GM19438 (cell line): Measurements from ENCODE around the gene SLC26A4.
A peak's percentile ranks its signal among the peaks of the same experiment; 100 is the strongest.

ENCODE experiments used
- ATAC-seq: cut with Tn5 transposase; IDR thresholded peaks from one replicate; pipeline ENCODE4 v1.9.1; 2021; ENCODE audit warnings: low read depth; ENCODE audit not compliant: unreplicated experiment

SLC26A4 gene

DNA sequence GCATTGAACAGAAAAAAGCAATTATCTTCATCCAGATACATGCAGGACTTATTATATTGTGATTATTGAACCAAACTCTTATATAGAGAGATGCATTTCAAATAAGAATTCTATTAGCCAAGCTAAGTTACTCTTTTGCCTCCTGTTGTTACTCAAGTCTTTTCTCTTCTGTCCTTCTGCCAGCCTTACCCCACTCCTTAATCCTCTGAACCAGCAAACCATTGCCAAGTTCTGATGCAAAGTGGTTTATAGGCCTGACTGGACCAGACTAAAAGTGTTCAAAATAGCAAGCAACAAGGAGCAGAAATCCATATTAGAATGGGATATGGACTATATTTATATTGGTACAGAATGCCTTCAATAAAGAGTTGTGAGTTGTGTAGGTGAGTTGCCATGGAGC, 2.2 kb upstream of the SLC26A4 start:
- no peak for ATAC-seq

- ATAC-seq = no peak
Observed at GRCh38 chr7:107659666-107660065, 962 bp upstream of the SLC26A4 start.

DNA sequence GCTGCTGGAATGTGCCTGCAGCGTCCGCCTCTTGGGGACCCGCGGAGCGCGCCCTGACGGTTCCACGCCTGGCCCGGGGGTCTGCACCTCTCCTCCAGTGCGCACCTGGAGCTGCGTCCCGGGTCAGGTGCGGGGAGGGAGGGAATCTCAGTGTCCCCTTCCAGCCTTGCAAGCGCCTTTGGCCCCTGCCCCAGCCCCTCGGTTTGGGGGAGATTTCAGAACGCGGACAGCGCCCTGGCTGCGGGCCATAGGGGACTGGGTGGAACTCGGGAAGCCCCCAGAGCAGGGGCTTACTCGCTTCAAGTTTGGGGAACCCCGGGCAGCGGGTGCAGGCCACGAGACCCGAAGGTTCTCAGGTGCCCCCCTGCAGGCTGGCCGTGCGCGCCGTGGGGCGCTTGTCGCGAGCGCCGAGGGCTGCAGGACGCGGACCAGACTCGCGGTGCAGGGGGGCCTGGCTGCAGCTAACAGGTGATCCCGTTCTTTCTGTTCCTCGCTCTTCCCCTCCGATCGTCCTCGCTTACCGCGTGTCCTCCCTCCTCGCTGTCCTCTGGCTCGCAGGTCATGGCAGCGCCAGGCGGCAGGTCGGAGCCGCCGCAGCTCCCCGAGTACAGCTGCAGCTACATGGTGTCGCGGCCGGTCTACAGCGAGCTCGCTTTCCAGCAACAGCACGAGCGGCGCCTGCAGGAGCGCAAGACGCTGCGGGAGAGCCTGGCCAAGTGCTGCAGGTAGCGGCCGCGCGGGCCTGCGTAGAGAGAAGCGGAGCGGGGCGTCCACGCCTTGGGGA, 645 bp downstream of the SLC26A4 start:
- ATAC-seq = peak; percentile 64

GRCh38 chr7:107661865-107662379, 1.3 kb downstream of the SLC26A4 start:
- no peak for ATAC-seq

GRCh38 chr7:107663196-107663595, 2.6 kb downstream of the SLC26A4 start:
- no peak for ATAC-seq

DNA sequence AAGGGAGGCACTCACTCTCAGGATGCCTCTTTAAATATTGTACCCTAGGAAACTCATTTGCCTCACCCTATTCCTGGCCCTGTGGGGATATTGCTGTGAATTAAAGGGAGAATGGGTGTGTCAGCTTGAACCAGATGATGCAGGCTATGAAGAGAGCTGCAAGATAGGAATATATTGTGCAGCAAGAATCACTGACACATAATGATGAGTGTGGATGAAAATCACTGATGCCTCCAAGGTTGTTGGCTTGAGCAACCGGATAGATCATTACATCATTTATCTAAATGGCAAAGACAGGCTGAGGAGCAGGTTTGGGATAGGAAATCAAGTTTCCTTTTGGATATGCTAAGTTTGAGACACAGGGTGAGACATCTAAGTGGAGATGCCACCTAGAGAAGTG, 6.2 kb downstream of the SLC26A4 start:
- ATAC-seq = no peak

DNA sequence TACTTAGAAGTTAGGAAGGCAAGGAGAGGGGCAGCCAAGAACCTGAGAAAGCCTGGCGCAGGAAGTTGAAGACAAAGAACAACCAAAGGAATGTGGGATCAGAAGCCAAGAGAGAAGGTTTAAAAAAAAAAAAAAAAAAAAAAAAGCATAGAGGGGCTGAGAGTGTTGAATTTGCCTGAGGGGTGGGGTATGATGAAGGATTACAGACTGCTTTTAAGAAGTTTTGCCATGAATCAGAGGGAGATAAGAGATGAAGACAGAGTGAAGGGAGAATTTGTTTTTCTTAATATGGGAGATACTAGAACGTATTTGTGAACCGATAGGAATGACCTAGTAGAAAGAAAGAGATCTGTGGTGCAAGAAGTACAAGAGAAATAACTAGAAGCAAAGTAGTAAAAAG, 6.7 kb downstream of the SLC26A4 start:
- ATAC-seq = no peak

DNA sequence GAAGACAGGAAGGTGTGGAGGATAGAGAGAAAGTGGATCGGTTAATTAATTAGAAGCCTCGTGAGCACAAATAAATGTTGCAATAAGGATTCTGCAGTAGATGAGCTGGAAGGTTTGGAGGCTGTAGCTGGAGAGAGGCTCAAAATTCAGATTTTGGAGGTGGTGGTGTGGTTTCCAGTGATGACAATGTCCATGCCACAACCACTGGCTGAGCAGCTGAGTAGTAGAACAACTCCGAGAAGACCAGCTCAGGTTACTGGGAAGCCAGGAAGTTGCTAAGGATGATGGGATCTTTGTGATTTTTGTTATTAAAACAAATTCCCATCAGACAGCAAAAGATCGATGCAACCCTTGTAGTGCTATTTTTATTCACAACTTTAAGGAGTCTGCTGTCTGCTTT, 7.7 kb downstream of the SLC26A4 start:
- no peak for ATAC-seq

- no peak for ATAC-seq
Observed at GRCh38 chr7:107672183-107672582, 11.6 kb downstream of the SLC26A4 start.

GRCh38 chr7:107676249-107676648, 15.6 kb downstream of the SLC26A4 start:
- no peak for ATAC-seq

DNA sequence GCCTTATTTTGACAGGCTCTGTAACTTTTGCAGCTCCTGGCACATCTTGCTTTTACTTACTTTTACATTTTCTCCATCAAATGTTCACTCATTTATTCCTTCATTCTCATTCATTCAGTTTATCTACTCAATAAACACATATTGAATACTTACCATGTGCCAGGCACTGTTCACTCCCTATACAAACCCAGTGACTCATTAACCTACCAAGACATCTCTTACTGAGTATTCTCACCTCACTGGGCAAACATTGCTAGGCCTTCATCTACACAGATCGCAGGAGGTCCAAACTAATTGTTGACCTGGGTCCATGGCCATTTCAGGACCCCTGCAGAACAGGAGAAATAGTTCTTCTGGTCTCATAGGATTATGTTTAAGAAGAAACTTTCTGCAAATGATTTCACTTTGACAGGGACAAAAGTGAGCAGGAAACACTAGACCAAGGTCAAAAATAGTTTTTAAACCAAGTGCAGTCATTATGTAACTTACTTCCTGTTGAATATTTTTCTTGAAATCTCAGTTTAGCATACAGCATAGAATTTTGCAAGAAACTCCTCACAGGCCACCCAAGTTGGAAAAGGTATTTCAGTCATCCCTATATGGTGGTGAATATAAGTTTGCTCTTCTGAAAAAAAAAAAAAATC, 17.6 kb downstream of the SLC26A4 start:
- peak; percentile 79 for ATAC-seq

DNA sequence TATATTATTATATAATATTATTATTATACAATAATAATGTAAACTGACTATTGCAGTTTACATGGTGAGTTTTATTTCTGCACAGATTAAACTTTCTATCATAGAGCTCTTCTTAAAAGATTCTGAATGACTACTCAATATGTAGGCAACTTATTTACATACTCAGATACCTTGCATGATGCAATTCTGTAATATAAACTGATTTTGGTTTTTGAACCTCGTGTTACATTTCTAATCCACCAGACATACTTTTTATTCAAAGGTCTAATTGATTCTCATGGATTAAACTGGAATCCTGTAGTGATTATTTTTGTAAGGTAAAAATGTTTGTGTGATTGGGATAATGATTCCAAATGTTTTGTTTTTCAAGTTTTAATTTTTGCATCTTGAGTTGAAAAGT, 19.9 kb downstream of the SLC26A4 start:
- no peak for ATAC-seq

DNA sequence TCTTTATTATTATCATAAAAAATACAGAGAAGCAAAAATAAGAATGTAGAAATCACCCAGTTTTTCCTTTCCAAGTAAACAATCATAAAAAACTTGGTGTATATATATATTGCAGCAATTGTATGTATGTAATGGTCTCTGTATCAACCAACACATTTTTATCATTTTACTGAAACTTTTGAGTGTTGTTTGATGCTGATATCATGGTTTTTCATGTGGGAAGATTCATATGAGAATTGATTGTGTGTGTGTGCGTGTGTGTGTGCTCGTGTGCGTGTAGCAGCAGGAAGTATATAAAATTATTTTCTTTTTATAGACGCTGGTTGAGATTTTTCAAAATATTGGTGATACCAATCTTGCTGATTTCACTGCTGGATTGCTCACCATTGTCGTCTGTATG, 22.3 kb downstream of the SLC26A4 start:
- no peak for ATAC-seq

DNA sequence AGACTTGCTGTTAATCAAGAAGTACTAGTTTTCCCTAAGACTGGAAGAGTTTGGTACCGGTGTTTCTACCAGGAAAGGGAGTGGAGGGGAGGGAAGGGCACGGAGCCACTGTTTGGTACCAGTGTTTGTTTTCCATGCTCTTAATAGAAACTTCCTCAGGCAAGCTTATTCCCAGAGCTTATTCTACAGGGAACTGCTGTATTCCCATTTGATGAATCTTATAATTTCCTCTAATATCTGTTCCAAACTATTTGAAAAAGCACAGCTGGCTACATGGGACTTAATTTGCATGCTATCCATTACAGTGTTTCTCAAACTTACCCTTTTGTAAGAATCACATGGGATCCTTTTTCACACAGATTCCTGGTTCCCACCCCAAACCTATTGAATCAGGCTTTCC, 23.7 kb downstream of the SLC26A4 start:
- no peak for ATAC-seq

DNA sequence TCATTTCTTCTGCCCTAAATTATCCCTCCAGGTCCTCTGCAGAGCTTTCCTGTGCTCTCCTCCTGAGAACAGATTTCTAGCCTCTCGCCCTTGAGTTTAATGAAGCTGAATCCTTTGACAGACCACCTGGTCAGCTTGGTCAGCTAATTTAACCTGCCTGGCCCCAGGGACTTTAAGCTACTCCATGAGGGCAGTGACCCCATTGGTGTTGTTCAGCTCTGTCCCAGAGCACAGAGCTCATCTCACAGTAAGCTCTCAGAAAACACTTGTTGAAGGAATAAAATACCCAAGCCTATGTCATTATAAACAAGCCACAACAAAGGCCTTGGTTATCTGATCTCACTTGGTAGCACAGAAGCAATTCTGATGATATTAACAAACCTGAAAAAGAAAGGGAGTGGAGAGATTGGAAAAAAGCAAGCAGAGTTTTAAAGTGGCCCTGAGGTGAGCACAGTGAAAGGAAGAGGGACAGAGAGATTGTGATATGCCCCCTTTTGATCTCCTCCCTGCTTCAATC, 24.4 kb downstream of the SLC26A4 start:
- ATAC-seq = no peak

GRCh38 chr7:107686816-107687387, 26.3 kb downstream of the SLC26A4 start:
- no peak for ATAC-seq

DNA sequence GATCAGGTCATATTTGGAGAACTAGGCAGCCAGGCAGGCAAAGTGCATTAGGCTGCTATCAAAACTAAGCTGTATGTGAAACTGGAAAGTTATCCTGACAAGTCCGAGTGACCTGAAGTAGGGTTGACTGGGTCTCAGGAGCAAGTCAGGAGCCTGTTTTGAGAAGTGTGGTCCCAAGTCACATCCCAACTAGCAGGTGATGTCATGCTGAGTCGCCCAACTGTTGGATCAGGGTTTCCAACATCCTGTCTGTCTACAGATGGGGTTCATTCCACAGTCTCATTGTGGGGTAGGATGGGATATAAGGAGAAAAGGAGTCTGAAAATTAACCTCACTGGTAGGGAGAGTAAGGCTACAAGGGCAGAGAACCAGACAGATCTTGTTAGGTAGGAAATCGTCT, 27.0 kb downstream of the SLC26A4 start:
- ATAC-seq = no peak

GRCh38 chr7:107689553-107689952, 28.9 kb downstream of the SLC26A4 start:
- ATAC-seq = no peak

- no peak for ATAC-seq
Observed at GRCh38 chr7:107690084-107690483, 29.5 kb downstream of the SLC26A4 start.

DNA sequence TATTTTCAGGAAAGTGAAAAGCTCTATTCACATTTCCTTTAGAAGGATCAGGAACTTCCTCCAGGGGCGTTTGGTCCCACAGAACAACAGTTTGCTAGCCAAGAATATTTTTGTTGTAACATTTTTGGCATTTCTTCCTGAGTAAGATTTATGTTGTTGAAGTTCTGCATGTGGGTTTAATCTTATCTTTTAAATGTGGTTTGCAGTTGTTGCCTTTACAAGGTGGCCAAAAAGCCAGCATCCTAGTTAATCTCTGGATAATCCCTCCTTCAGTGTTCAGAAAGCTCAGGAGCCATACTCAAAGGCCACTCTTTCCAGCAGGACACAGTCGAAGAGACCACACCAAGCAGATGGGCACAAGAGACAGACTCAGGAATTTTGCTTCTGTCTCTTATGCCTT, 30.0 kb downstream of the SLC26A4 start:
- no peak for ATAC-seq

GRCh38 chr7:107691716-107692115, 31.1 kb downstream of the SLC26A4 start:
- no peak for ATAC-seq

DNA sequence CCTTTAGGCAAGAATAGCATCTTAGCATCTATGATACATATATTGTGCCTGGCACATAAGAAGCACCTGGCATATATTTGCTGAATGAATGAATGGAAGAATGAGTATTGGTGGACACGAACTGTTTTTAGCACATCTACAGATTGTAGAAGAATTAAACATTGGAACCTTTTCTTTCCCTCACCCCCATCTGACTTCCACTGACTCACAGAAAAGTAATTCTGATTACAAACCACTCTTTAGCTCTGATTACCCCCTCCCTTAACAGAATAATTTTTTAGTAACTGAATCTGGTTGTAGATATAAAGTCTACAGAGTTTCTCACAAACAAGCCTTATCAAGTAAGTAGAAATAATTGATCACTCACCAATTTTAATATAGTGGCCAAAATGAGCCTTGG, 31.9 kb downstream of the SLC26A4 start:
- no peak for ATAC-seq
